ENCODE data around the gene TFG. TPM values are rescaled to one million over a fixed set of nuclear protein-coding genes. Genes with fewer than 3 reads are reported as not detected.

TFG gene
- total and polyA plus RNA-seq, 8 donors, result 28.5 to 49.5 (median 38.6) TPM

DNA sequence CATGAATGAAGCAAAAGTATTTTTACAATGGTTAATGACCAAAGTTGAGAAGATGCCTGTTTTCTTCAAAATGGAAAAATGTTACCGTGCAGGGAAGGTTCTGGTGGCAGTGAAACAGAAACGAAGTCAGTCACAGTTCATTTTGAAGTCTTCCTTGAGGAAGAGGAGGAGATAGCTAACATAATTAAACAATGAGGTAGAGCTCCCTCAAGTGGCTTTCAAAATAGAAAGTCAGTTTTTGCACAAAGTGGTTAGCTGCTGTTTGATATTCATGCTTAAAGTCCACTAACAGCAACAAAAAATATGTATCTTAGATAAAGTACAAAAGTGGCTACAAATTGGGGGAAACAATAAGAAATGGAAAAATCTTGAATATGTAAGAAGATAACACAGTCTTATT lies 87.3 kb downstream of the TFG start:
- Histone ChIP-seq H3K9me3 (no peaks in the 10 kb centered on the region), H3K27ac (no peak overlapping the region), H3K4me3 (no peak overlapping the region), H3K36me3 (no peaks in the 10 kb centered on the region), H3K4me1 (no peaks in the 10 kb centered on the region), H3K27me3 (no peaks in the 10 kb centered on the region)
- TF ChIP-seq, protein P1, sequence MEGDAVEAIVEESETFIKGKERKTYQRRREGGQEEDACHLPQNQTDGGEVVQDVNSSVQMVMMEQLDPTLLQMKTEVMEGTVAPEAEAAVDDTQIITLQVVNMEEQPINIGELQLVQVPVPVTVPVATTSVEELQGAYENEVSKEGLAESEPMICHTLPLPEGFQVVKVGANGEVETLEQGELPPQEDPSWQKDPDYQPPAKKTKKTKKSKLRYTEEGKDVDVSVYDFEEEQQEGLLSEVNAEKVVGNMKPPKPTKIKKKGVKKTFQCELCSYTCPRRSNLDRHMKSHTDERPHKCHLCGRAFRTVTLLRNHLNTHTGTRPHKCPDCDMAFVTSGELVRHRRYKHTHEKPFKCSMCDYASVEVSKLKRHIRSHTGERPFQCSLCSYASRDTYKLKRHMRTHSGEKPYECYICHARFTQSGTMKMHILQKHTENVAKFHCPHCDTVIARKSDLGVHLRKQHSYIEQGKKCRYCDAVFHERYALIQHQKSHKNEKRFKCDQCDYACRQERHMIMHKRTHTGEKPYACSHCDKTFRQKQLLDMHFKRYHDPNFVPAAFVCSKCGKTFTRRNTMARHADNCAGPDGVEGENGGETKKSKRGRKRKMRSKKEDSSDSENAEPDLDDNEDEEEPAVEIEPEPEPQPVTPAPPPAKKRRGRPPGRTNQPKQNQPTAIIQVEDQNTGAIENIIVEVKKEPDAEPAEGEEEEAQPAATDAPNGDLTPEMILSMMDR (IDR thresholded peaks at IDR 0.05), result no peak
- ATAC-seq, result peak in 1 of 4 donors; percentile 41
- no peak for FAIRE-seq
- DNase-seq, result no peak
- WGBS, 2 donors, result 6 to 10% methylated on average over 2 of the region's 2 CpGs
- intact Hi-C loops (cut with DNase I), result no loop called here

DNA sequence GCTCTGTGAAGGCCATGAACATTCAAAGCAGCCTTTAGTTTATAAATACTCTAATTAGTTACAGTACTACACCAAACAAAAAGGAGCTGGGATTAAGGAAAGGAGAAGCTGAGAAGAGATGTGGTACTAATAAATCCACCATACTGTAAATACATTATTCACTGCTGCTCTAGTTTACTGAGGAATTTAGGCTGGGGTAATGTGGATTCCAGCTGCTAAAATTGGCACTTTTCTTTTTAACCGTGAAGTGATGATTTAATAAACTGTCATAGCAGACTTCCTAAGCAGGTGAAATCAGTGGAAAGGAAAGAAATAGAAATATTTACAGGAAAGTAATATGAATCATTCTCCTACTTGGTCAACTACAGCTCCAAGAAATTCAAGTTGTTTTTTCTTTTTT lies 88.7 kb downstream of the TFG start:
- Histone ChIP-seq H3K27ac (no peak overlapping the region), H3K27me3 (no peaks in the 10 kb centered on the region), H3K4me3 (no peak overlapping the region), H3K9me3 (no peaks in the 10 kb centered on the region), H3K4me1 (no peaks in the 10 kb centered on the region), H3K36me3 (no peaks in the 10 kb centered on the region)
- no peak for DNase-seq
- ATAC-seq, result no peak
- 74% methylated on average over 1 of the region's 1 CpG for WGBS, 2 donors
- TF ChIP-seq, protein P1 (IDR thresholded peaks at IDR 0.05), result no peak
- intact Hi-C loops (cut with DNase I), result no loop called here
- FAIRE-seq, result no peak

Other genes with a start within 250 kb of the TFG start
- 10 to 100 TPM in 2 of 6 donors, 1 to 10 TPM in 4; 5.0 to 15.1 (median 8.8) TPM for gene TMEM45A, start 216.9 kb upstream of the TFG start, total RNA-seq
- gene TMEM45A, start 216.9 kb upstream of the TFG start, polyA plus RNA-seq, result 1 to 10 TPM; 4.2 to 9.3 TPM
- under 1 TPM in 1 of 6 donors, not detected in 5; 0.12 TPM for gene ADGRG7, start 99.9 kb upstream of the TFG start, total RNA-seq
- not detected for gene ADGRG7, start 99.9 kb upstream of the TFG start, polyA plus RNA-seq